ENCODE results near the gene HNRNPUL1.

HNRNPUL1 gene

DNA sequence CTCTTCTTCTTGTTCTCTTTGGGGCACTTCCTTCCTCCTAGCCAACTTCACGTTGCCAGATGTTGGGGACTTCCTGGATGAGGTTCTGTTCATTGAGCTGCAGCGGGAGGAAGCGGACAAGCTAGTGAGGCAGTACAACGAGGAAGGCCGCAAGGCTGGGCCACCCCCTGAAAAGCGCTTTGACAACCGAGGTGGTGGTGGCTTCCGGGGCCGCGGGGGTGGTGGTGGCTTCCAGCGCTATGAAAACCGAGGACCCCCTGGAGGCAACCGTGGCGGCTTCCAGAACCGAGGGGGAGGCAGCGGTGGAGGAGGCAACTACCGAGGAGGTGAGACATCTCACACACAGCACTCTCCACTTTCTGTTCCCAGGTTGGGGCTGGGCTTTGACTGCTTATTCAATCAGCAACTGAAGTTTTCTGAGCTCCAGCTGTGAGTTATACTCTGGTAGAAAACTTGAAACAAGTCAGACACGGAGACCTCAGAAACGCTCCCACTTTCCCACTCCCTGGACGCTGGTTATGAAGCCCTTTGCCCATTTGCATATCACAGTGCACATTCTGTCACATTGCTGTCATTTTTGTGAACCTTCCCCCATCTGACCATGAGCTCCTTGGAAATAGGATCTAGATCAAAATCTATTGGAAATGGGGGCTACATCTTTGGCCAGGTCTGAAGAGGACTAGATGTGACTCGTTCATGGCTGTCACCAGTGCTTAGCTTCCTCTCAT lies 38.6 kb downstream of the HNRNPUL1 start:
- FAIRE-seq (no peak), DNase-seq (ENCODE audit: insufficient read length, low spot score) (no peak)
- no peak for TF ChIP-seq POLR2A (IDR thresholded peaks at IDR 0.05; ENCODE audit: low read depth, low read length)

DNA sequence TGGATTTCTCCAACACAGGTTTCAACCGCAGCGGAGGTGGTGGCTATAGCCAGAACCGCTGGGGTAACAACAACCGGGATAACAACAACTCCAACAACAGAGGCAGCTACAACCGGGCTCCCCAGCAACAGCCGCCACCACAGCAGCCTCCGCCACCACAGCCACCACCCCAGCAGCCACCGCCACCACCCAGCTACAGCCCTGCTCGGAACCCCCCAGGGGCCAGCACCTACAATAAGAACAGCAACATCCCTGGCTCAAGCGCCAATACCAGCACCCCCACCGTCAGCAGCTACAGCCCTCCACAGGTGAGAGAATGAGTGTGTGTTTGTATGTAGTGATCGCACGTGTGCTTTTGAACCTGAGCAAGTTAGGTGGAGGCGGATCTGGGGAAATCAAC lies 39.8 kb downstream of the HNRNPUL1 start:
- FAIRE-seq (no peak), DNase-seq (ENCODE audit: insufficient read length, low spot score) (no peak)
- no peak for TF ChIP-seq POLR2A (IDR thresholded peaks at IDR 0.05; ENCODE audit: low read depth, low read length)

DNA sequence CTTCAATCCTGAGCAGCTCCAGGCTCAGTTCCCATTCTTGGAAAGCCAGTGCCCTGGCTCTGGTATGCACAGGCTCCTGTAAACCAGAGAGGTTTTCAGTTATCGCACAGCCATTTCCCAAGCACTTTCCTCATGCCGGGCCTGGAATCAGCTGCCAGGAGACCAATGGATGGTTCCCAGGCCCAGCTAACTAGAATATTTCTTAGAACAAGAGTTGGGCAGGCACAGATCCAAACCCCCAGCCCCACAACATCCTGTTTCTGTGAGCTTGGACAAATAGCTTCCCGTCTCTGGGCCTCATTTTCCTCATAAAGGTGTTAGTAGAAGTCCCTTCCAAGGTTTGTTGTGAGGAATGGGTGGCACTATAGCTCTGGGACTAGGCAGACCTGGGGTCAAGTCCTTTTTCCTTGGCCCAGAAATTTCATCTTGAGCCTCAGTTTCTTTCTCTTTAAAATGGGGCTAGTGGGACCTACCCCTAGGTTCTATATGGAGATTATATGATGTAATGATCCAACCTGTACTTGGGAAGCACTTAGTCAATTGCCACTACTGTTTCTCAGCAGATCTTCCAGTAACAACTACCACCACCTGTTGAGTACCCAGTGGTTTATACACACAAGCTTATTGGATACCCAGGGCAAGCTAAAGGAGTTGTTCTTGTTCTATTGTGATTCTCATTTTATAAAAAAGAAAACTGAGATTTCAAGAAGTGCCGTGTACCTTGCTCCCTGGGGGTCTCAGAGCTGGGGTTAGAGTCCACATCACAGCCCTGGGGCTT lies 40.7 kb downstream of the HNRNPUL1 start:
- FAIRE-seq: no peak
- no peak for DNase-seq (ENCODE audit: insufficient read length, low spot score)
- no peak for TF ChIP-seq POLR2A (IDR thresholded peaks at IDR 0.05; ENCODE audit: low read depth, low read length)

DNA sequence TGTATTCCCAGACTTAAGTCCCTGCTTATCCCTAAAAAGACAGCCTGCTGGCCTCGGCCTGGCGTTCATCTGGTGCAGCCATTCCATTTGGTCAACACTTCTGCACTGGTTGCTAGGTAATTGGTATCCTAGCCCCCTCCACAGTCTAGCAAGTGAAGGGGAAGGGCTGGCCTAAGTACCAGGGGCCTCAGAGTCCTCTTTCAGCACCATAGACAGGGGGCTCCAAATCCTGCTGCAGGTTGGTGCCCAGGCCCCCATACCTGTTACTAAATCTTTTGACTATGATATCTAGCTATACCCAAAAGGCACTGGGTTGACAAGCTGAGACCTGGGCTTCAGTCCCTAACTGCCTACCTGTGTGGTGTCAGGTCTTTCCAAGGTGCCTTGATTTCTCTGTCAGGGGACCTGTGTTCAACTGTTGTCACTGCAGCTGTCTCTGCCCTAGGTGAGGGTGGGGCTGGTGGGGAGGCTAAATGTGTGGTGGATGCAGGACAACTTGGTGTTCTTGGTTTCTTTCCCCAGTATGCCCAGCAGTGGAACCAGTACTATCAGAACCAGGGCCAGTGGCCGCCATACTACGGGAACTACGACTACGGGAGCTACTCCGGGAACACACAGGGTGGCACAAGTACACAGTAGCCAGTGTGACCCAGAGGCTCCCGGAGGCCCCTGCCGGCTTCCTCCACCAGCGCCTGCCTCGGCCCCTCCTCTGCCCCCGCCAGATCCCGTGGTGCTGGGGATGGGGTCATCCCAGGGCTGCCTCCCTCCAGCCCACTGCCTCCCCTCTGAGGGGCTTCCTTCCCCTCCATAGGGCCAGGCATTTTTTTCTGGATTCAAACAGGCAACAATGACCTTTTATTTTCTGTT lies 42.0 kb downstream of the HNRNPUL1 start:
- no peak for DNase-seq (ENCODE audit: insufficient read length, low spot score)
- TF ChIP-seq POLR2A (IDR thresholded peaks at IDR 0.05; ENCODE audit: low read depth, low read length): no peak
- no peak for FAIRE-seq

DNA sequence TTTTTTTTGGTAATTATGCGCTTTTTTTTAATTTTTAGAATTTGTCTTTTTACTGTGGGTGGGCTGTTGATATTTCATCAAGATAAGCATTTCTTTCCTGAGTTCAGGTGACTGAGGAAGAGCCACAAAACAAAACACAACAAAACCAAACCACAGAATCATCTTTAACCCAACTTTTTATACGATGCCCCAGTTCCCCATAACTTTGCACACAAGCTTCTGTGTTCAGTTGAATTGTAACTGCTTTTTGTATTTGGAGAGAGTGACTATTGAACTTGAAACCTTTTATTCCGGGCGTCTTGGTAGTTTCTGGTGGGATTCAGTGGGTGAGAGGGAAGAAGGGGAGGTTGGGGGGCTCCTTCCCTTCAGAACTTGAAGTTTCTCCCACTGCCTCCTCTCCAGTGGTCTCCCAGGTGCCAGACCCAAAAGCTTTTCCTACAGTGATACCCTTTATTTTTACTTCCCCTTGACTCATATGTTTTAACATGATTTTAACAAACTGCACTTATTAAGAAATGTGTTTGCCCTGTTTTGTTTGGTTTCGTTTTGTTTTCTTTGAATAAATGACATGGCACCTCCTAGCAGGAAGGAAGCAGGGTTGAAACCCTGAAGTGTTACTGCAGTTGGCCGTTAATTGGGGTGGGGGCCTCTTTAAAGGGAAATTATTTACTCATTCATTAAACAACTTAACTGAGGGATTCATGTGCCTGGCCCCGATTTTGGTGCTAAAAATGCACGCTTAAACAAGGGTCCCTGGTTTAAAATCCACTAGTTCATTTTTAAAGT lies 43.1 kb downstream of the HNRNPUL1 start:
- TF ChIP-seq POLR2A (IDR thresholded peaks at IDR 0.05; ENCODE audit: low read depth, low read length): no peak
- FAIRE-seq: no peak
- DNase-seq (ENCODE audit: insufficient read length, low spot score): no peak

DNA sequence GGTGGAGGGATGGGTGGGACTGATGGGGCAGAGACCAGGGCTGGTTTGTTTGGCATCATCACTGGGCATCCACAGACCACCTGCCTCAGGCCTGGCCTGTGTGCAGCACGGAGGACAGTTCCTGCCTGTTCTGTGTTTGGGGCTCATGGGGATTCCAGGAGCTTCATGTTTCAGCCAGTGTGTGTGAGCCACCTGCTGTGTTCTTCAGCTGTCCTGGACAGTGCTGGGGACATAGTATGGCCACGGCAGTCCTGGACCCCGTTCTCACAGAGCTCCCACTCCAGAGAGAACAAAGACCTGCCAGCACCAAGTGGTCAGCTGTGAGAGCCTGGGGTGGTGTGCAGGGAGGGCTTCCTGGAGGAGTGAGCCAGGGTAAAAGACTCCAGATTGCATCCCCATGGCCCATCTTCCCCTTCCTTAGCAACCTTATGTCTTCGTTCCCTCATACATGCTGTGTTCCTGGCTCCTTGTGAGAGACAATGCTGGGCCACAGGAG lies 43.8 kb downstream of the HNRNPUL1 start:
- FAIRE-seq (no peak), DNase-seq (ENCODE audit: insufficient read length, low spot score) (no peak)
- TF ChIP-seq POLR2A (IDR thresholded peaks at IDR 0.05; ENCODE audit: low read depth, low read length): no peak

DNA sequence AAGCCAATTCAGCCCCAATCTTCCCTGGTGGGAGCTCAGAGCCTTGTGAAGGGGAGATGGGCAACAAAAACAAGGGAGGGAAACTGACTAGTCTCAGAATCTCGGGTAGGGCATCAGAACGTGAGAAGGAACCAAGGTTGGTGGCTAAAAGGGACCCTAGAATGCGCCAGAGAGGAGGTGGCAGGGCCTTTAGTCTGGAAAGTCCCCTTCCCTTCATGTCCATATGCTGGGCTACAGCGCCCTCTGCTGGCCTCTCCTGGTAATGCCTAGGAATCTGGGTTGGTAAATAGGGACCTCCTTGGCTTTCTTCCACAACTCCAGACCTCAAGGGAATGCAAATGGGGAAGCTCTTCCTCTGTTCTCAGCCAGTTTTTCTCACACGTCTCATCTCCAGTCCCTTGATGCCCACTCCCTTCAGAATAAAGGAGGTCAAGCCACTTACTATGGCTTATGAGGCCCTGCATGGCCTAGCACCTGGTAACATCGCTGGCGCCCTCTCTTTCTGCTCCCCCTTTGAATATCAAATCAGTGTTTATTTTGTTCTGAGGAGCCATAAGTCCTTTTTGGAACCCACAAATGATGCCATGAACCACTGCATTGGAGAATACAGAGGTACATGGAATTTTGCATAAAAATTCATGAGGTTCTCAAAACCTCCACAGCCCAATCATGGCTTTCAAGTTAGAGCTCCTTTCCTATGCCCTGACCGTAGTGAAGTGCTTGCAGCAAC lies 44.4 kb downstream of the HNRNPUL1 start:
- no peak for TF ChIP-seq POLR2A (IDR thresholded peaks at IDR 0.05; ENCODE audit: low read depth, low read length)
- FAIRE-seq (no peak), DNase-seq (ENCODE audit: insufficient read length, low spot score) (peak; percentile 64)

DNA sequence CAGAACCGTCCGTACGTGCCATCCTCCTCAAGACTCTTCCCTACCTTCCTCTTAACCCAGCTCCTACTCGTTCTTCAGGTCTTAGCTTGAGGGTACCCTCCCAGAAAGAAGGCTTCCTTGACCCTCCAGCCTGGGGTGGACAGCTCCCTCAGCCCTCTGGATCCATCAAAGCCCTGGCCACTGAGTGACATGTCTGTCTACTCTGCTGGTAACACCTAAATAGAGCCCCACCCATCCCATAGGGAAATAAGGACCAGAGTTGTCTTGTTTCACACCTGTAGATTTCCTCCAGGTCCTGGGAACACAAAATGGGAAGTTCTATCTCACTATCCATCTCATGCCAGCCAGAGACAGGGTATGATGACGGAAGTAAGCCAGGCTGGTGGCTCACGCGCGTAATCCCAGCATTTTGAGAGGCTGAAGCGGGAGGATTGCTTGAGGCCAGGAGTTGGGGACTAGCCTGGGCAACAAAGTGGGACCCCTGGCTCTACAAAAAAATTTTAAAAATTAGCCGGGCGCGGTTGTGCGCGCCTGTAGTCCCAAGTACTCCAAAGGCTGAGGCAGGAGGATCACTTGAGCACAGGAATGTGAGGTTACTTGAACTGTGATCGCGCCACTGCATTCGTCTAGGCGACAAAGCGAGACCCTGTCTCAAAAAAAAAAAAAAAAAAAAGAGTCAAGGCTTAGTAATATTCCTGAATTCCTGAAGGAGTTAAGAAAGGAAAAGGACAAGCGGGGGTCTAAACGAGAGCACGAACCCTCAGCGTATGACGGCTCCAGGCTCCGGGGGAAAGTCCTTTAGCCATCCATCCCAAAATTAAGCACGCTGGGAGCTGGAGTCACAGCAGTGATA lies 45.2 kb downstream of the HNRNPUL1 start:
- DNase-seq (ENCODE audit: insufficient read length, low spot score) (no peak), FAIRE-seq (no peak)
- no peak for TF ChIP-seq POLR2A (IDR thresholded peaks at IDR 0.05; ENCODE audit: low read depth, low read length)

DNA sequence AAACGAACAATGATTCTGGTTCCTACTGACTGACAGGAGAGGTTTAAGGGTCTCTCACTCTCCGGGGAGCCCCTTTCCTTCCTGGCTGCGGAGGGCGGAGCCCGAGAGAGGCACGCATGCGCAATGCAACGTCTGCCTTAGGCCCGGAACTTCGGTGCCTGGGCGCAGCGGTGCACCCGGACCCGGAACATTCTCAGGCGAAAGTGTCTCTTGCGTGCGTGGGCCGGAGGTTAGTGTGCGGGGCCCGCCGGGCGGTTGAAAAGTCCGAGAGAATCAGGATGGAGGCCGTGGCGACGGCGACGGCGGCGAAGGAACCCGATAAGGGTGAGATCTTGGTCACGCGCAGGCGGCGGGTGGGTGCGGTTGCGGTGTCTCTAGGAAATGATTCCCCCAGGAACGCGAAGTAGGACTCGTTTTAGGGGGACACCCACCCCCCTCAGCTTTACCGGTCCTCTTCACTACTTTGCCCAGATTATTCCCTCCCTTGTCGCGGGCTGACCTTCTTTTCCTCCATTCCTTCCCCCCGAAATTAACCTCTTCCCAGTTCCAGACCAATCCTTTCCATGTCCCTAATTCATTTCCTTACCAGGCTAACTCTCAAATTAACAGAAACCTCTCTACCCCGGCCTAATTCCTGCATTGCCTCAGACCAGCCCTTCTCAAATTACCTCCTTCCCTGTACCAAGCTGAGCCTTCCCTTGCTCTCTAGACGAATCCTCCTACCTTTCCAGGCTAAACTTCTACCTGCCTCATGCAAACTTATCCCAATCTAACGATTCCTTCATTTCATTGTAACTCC lies 46.1 kb downstream of the HNRNPUL1 start, which contains the start of gene CCDC97:
Gene CCDC97, plus strand, starts transcription at position 140 of the 799 bp plus-strand sequence. Its CDS starts 139 bp downstream, at position 279.
- FAIRE-seq: no peak
- DNase-seq (ENCODE audit: insufficient read length, low spot score): peak; percentile 87
- TF ChIP-seq POLR2A (IDR thresholded peaks at IDR 0.05; ENCODE audit: low read depth, low read length): peak; percentile 38; the same call in 1 of the 2 replicates

DNA sequence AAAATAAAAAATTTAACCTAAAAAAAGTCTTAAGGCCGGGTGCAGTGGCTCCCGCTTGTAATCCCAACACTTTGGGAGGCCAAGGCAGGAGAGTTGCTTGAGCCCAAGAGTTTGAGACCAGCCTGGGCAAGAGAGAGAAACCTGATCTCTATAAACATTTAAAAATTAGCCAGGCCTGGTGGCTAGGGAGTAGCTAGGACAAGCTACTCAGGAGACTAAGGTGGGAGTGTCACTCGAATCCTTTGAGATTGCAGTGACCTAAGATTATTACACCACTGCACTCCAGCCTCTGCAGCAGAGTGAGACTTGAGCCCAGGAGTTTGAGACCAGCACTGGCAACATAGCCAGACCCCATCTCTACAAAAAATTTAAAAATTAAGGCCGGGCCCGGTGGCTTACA lies 46.9 kb downstream of the HNRNPUL1 start:
- DNase-seq (ENCODE audit: insufficient read length, low spot score): no peak
- FAIRE-seq: no peak
- TF ChIP-seq POLR2A (IDR thresholded peaks at IDR 0.05; ENCODE audit: low read depth, low read length): no peak

DNA sequence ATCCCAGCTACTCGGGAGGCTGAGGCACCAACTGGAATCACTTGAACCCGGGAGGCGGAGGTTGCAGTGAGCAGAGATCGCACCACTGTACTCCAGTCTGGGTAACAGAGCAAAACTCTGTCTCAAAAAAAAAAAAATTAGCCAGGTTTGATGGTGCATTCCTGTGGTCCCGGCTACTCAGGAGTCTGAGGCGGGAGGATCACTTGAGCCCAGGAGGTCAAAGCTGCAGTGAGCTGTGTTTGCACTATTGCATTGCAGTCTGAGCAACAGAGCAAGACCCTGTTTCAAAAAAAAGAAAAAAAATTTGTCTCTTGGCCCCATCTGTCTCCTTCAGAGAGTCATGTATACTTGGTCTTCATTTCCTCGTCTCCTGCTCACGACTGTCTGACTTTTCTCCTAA lies 47.4 kb downstream of the HNRNPUL1 start:
- no peak for TF ChIP-seq POLR2A (IDR thresholded peaks at IDR 0.05; ENCODE audit: low read depth, low read length)
- FAIRE-seq (no peak), DNase-seq (ENCODE audit: insufficient read length, low spot score) (no peak)

Measured in H54 (cell line).